Lower leg skin (tissue), 3 donors: ENCODE results near the gene LEPROT.

ENCODE experiments used
- CTCF ChIP-seq, 3 donors: fragments of 450-650 bp; IDR thresholded peaks; one replicate each; pipeline ENCODE4 v1.5.1; 2016; ENCODE audit warnings: antibody characterized with exemption in 3 of 3, mild to moderate bottlenecking in 3 of 3, moderate library complexity in 2 of 3
- POLR2A ChIP-seq, 2 donors: fragments of 450-650 bp; IDR thresholded peaks; one replicate each; pipeline ENCODE4 v1.6.1; 2016 to 2017; ENCODE audit warnings: antibody characterized with exemption in 2 of 2, mild to moderate bottlenecking in 1 of 2, moderate library complexity in 1 of 2

GRCh38 chr1:65407877-65408276 lies 12.6 kb upstream of the LEPROT start:
- TF ChIP-seq POLR2A (IDR thresholded peaks at IDR 0.05), result no peak
- TF ChIP-seq CTCF (IDR thresholded peaks at IDR 0.05), result no peak
